Rectal smooth muscle tissue (tissue), 1 donor: ENCODE measurements around the gene CAPN7.
A peak's percentile ranks its signal among the peaks of the same experiment; 100 is the strongest.
"Not testable (repeated sequence)": the region's sequence is repeated elsewhere in the genome, so short reads cannot be mapped to it uniquely, and the experiment has no call there.

Experiments used
- H3K27ac ChIP-seq: one replicate; pipeline ENCODE4 v1.7.0; 2013; ENCODE audit warnings: low read depth, low read length, inconsistent platforms
- H3K27me3 ChIP-seq: one replicate; pipeline ENCODE4 v1.7.0; 2013; ENCODE audit warnings: low read length; ENCODE audit not compliant: control insufficient read depth, insufficient read depth
- H3K36me3 ChIP-seq: one replicate; pipeline ENCODE4 v1.7.0; 2013; ENCODE audit warnings: low read length; ENCODE audit not compliant: control insufficient read depth, insufficient read depth
- H3K4me1 ChIP-seq: one replicate; pipeline ENCODE4 v1.7.0; 2013; ENCODE audit warnings: low read length; ENCODE audit not compliant: control insufficient read depth, insufficient read depth
- H3K4me3 ChIP-seq: one replicate; pipeline ENCODE4 v1.7.0; 2013; ENCODE audit warnings: low read length
- H3K9ac ChIP-seq: one replicate; pipeline ENCODE4 v1.7.0; 2013; ENCODE audit warnings: low read length

CAPN7 gene

GRCh38 chr3:15180042-15180611 is 25.9 kb upstream of the CAPN7 start:
- Histone ChIP-seq H3K27ac (no peak overlapping the region), H3K9ac (no peak overlapping the region), H3K4me1 (no peaks in the 10 kb centered on the region), H3K4me3 (no peak overlapping the region), H3K36me3 (no peaks in the 10 kb centered on the region), H3K27me3 (no peaks in the 10 kb centered on the region)

GRCh38 chr3:15181511-15181910 is 24.5 kb upstream of the CAPN7 start:
- Histone ChIP-seq H3K4me3 (no peak overlapping the region), H3K36me3 (no peaks in the 10 kb centered on the region), H3K4me1 (no peaks in the 10 kb centered on the region), H3K27ac (no peak overlapping the region), H3K27me3 (no peaks in the 10 kb centered on the region), H3K9ac (no peak overlapping the region)

GRCh38 chr3:15181963-15182362 is 24.1 kb upstream of the CAPN7 start:
- H3K9ac ChIP-seq, result no peak overlapping the region
- H3K27ac ChIP-seq, result no peak overlapping the region
- no peaks in the 10 kb centered on the region for H3K4me1 ChIP-seq
- H3K4me3 ChIP-seq, result no peak overlapping the region
- no peaks in the 10 kb centered on the region for H3K36me3 ChIP-seq
- H3K27me3 ChIP-seq, result no peaks in the 10 kb centered on the region

- Histone ChIP-seq H3K27me3 (no peaks in the 10 kb centered on the region), H3K27ac (no peak overlapping the region), H3K9ac (no peak overlapping the region), H3K4me3 (no peak overlapping the region), H3K36me3 (no peaks in the 10 kb centered on the region), H3K4me1 (no peaks in the 10 kb centered on the region)
These were observed 23.0 kb upstream of the CAPN7 start for GRCh38 chr3:15183011-15183410.

- Histone ChIP-seq H3K4me3 (no peak overlapping the region), H3K27me3 (no peaks in the 10 kb centered on the region), H3K9ac (no peak overlapping the region), H3K27ac (no peak overlapping the region), H3K36me3 (no peaks in the 10 kb centered on the region), H3K4me1 (no peaks in the 10 kb centered on the region)
These were observed 20.6 kb upstream of the CAPN7 start for GRCh38 chr3:15185404-15185803.

- Histone ChIP-seq H3K27ac (no peak overlapping the region), H3K36me3 (no peaks in the 10 kb centered on the region), H3K27me3 (no peaks in the 10 kb centered on the region)
These were observed 20.0 kb upstream of the CAPN7 start for GRCh38 chr3:15186101-15186476.

GRCh38 chr3:15186477-15187164 is 19.4 kb upstream of the CAPN7 start:
- not testable (repeated sequence) for H3K4me1 ChIP-seq

More at GRCh38 chr3:15186101-15186476, 20.0 kb upstream of the CAPN7 start:
- no peak overlapping the region for H3K9ac ChIP-seq
- H3K4me1 ChIP-seq, result no peaks in the 10 kb centered on the region
- H3K4me3 ChIP-seq, result no peak overlapping the region

GRCh38 chr3:15197340-15198029 is 8.6 kb upstream of the CAPN7 start:
- Histone ChIP-seq H3K27ac (no peak overlapping the region), H3K27me3 (no peaks in the 10 kb centered on the region), H3K4me1 (no peaks in the 10 kb centered on the region), H3K4me3 (no peak overlapping the region), H3K9ac (no peak overlapping the region), H3K36me3 (no peaks in the 10 kb centered on the region)

More at GRCh38 chr3:15186477-15187164, 19.4 kb upstream of the CAPN7 start:
- H3K4me3 ChIP-seq, H3K27ac ChIP-seq, H3K36me3 ChIP-seq, H3K27me3 ChIP-seq, H3K9ac ChIP-seq: not testable (repeated sequence)

GRCh38 chr3:15198686-15199085 is 7.4 kb upstream of the CAPN7 start:
- no peaks in the 10 kb centered on the region for H3K36me3 ChIP-seq
- no peak overlapping the region for H3K9ac ChIP-seq
- H3K4me3 ChIP-seq, result no peak overlapping the region
- H3K27ac ChIP-seq, result no peak overlapping the region
- H3K27me3 ChIP-seq, result no peaks in the 10 kb centered on the region
- no peaks in the 10 kb centered on the region for H3K4me1 ChIP-seq

- Histone ChIP-seq H3K27ac (no peak overlapping the region), H3K9ac (no peak overlapping the region), H3K27me3 (no peaks in the 10 kb centered on the region)
These were observed 6.4 kb upstream of the CAPN7 start for GRCh38 chr3:15199493-15200105.

GRCh38 chr3:15204005-15204404 is 2.0 kb upstream of the CAPN7 start:
- Histone ChIP-seq H3K4me1 (peaks cover 14% of the 10 kb centered on the region), H3K9ac (no peak overlapping the region), H3K4me3 (no peak overlapping the region), H3K27me3 (no peaks in the 10 kb centered on the region), H3K36me3 (no peaks in the 10 kb centered on the region), H3K27ac (no peak overlapping the region)

More at GRCh38 chr3:15199493-15200105, 6.4 kb upstream of the CAPN7 start:
- no peak overlapping the region for H3K4me3 ChIP-seq
- no peaks in the 10 kb centered on the region for H3K4me1 ChIP-seq
- H3K36me3 ChIP-seq, result no peaks in the 10 kb centered on the region

- no peaks in the 10 kb centered on the region for H3K27me3 ChIP-seq
- H3K27ac ChIP-seq, result peak overlapping the region; percentile 98
- peak overlapping the region; percentile 83 for H3K9ac ChIP-seq
- peak overlapping the region; percentile 70 for H3K4me3 ChIP-seq
- no peaks in the 10 kb centered on the region for H3K36me3 ChIP-seq
- peaks cover 14% of the 10 kb centered on the region for H3K4me1 ChIP-seq
These were observed 538 bp upstream of the CAPN7 start for GRCh38 chr3:15205482-15205933.
